Heart right ventricle (tissue), 16 donors: ENCODE data around the gene OST4. TPM values are rescaled to one million over a fixed set of nuclear protein-coding genes. Genes with fewer than 3 reads are reported as not detected.

Experiments used
- ATAC-seq, 8 donors: fragments of 200-7000 bp; cut with Tn5 transposase; one replicate each; pipeline ENCODE4 v1.9.1; 2020; ENCODE audit warnings: mild to moderate bottlenecking in 8 of 8, moderate library complexity in 8 of 8, moderate number of reproducible peaks in 1 of 8
- DNase-seq, 2 donors: peaks; one replicate each; pipeline ENCODE4 v3.0.0-alpha.2; 2020
- H3K27ac ChIP-seq, 10 donors: fragments of 200-600 bp; sonication (generic) in 2 of 10; one replicate each; pipeline versions ENCODE4 v1.5.0 to v1.8.0; 2020 to 2022; ENCODE audit warnings: mild to moderate bottlenecking in 3 of 10
- H3K27me3 ChIP-seq, 7 donors: fragments of 200-600 bp; one replicate each; pipeline ENCODE4 v1.8.0; 2021 to 2022; ENCODE audit warnings: mild to moderate bottlenecking in 2 of 7
- H3K36me3 ChIP-seq, 9 donors: fragments of 200-600 bp; sonication (generic) in 1 of 9; one replicate each; pipeline versions ENCODE4 v1.5.0 to v1.8.0; 2020 to 2022; ENCODE audit warnings: mild to moderate bottlenecking in 2 of 9
- H3K4me1 ChIP-seq, 9 donors: fragments of 200-600 bp; sonication (generic) in 1 of 9; one replicate each; pipeline versions ENCODE4 v1.5.0 to v1.8.0; 2020 to 2022; ENCODE audit warnings: mild to moderate bottlenecking in 4 of 9
- H3K4me3 ChIP-seq, 10 donors: fragments of 200-600 bp; sonication (generic) in 2 of 10; one replicate each; pipeline versions ENCODE4 v1.5.0 to v1.8.0; 2020 to 2022; ENCODE audit warnings: mild to moderate bottlenecking in 7 of 10, moderate library complexity in 2 of 10
- H3K9me3 ChIP-seq, 11 donors: fragments of 200-600 bp in 10 of 11; sonication (generic) in 2 of 11; one replicate each; pipeline versions ENCODE4 v1.5.0 to v1.8.0; 2013 to 2022; ENCODE audit warnings: mild to moderate bottlenecking in 2 of 11, control low read depth in 1 of 11, moderate library complexity in 1 of 11
- CTCF ChIP-seq, 9 donors: fragments of 200-600 bp; sonication (generic) in 2 of 9; IDR thresholded peaks; one replicate each; pipeline versions ENCODE4 v1.5.0 to v1.8.0; 2021 to 2022; ENCODE audit warnings: antibody characterized with exemption in 9 of 9, mild to moderate bottlenecking in 5 of 9, moderate library complexity in 1 of 9
- WGBS, 2 donors: extraction: QIAGEN DNeasy Blood & Tissue Kit; methylation state at CpG; one replicate each; pipeline ENCODE4 v1.1.7; 2013; ENCODE audit warnings: inconsistent platforms in 1 of 2; 5-methylcytosine and 5-hydroxymethylcytosine counted together
- intact Hi-C, 10 donors: fragments of 100-400 bp; cut with DNase I; formaldehyde crosslinking; loops; one replicate each; pipeline versions ENCODE4 v1.11.1 to v1.14.2; 2022
- polyA plus RNA-seq, 2 donors: library from polyadenylated mRNA; stranded (reverse); fragments of 200-250 nt; gene quantifications; one replicate each; pipeline ENCODE4 v1.2.3, GENCODE V29; 2013
- total RNA-seq, 10 donors: library from RNA; stranded (reverse); fragmentation: NEBNext Ultra II Directional in 3 of 10; extraction: Animal tissue kit (Norgen Biotek cat#: 25700) in 3 of 10; gene quantifications; one replicate each; pipeline versions ENCODE4 v1.2.1 to v1.2.4, GENCODE V29; 2021 to 2023
- donor health status: Arrhythmogenic right ventricular cardiomyopathy.
- donor health status: ischemic (EF 13 %, LVEDD 7.1; RV severe dilation, severe dysfunction).
- donor health status: healthy with polysubstance abuse.
- donor health status: DM: no; HTN: yes; CAD: no.
- donor health status: DM: no; HTN: no; CAD: no.
- donor health status: ischemic (EF 25% LVEDD 6.9; RV normal size, moderate dysfunction).
- donor health status: ischemic (EF 25% LVEDD 5.7; RV mildly dilated, moderate dysfunction).
- donor health status: healthy.
- donor health status: DM: yes; HTN: yes; CAD: no.
- donor health status: Ischemic cardiomyopathy.
- donor health status: ischemic (EF 35%, LVEDD 5.7; RV mildly dilated, moderate dysfunction).
- donor health status: nonischemic (EF 11% LVEDD 7.7; RV severe dilation, severe dysfunction).
- donor health status: DM: yes; HTN: yes; CAD: no.
- donor health status: PGD.
- donor health status: ischemic (EF 29% LVEDD 5.4; RV normal size, mild dysfunction).
- donor health status: nonischemic (EF 23%, LVEDD 6.1; RV moderate dilation, normal function).

OST4 gene
- total and polyA plus RNA-seq, 12 donors, result 336 to 457 (median 388) TPM

GRCh38 chr2:27085673-27086089 lies 14.2 kb upstream of the OST4 start:
- Histone ChIP-seq H3K9me3 (no peaks in the 10 kb centered on the region), H3K36me3 (peaks cover 0 to 13% (median 0%) of the 10 kb centered on the region in 9 donors), H3K27me3 (no peaks in the 10 kb centered on the region), H3K27ac (peak overlapping the region; percentile 83 to 98 (median 93)), H3K4me1 (peaks cover 7 to 56% (median 38%) of the 10 kb centered on the region in 9 donors), H3K4me3 (peak overlapping the region; percentile 56 to 80 (median 74))
- ATAC-seq (peak; percentile 54 to 73 (median 62)), DNase-seq (peak; percentile 77 to 83)
- TF ChIP-seq CTCF (IDR thresholded peaks at IDR 0.05), result peak in 7 of 9 donors; percentile 28 to 77 (median 57)
- intact Hi-C loops, result loop anchor here in 9 of 10 donors (1.0 to 10.0 kb wide), 10 partner anchors 33 to 123 kb away; partner anchors contain the start of genes TMEM214 (in 5 of the 9), AGBL5 (in 4 of the 9) and PREB (in 1 of the 9)
- 1 to 2% methylated on average over 38 of the region's 38 CpGs for WGBS, 2 donors

DNA sequence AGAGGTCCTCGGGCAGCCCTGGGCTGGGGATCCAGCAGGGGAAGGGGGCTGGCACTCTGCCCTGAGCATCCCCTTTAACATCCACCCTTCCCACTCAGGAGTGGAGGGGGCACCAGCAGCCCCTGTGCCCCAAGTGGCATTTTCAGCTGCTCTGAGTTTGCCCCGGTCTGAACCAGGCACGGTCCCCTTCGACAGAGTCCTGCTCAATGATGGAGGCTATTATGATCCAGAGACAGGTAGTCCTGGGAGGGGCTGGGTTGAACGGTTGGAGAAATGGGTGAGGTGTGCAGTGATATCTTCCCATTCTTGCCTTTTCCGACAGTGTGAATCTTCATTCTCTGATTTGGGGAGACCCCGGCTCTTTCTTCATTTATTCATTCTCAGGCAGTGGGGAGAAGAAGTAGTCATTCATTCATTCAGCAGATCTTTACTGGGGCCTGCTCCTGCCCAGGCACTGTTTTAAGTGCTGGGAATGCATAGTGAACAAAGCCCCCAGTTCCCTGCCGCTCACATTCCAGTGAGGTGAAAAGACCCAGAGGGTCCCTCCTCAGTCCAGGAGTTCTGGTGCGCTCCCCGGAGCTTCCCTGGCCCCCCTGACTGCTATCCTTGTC lies 13.7 kb upstream of the OST4 start:
- ATAC-seq, result no peak
- 50 to 55% methylated on average over 10 of the region's 10 CpGs for WGBS, 2 donors
- Histone ChIP-seq H3K27ac (peak overlapping the region in 9 of 10 donors; percentile 86 to 98 (median 93)), H3K4me3 (peak overlapping the region in 9 of 10 donors; percentile 56 to 80 (median 74)), H3K27me3 (no peaks in the 10 kb centered on the region), H3K9me3 (no peaks in the 10 kb centered on the region), H3K36me3 (peaks cover 0 to 13% (median 0%) of the 10 kb centered on the region in 9 donors), H3K4me1 (peaks cover 10 to 61% (median 43%) of the 10 kb centered on the region in 9 donors)
- TF ChIP-seq CTCF (IDR thresholded peaks at IDR 0.05), result peak in 1 of 9 donors; percentile 39
- no peak for DNase-seq
- intact Hi-C loops, result loop anchor here in 8 of 10 donors (5.0 to 10.0 kb wide), 6 partner anchors 33 to 123 kb away; partner anchors contain the start of genes TMEM214 (in 4 of the 8) and AGBL5 (in 2 of the 8)

DNA sequence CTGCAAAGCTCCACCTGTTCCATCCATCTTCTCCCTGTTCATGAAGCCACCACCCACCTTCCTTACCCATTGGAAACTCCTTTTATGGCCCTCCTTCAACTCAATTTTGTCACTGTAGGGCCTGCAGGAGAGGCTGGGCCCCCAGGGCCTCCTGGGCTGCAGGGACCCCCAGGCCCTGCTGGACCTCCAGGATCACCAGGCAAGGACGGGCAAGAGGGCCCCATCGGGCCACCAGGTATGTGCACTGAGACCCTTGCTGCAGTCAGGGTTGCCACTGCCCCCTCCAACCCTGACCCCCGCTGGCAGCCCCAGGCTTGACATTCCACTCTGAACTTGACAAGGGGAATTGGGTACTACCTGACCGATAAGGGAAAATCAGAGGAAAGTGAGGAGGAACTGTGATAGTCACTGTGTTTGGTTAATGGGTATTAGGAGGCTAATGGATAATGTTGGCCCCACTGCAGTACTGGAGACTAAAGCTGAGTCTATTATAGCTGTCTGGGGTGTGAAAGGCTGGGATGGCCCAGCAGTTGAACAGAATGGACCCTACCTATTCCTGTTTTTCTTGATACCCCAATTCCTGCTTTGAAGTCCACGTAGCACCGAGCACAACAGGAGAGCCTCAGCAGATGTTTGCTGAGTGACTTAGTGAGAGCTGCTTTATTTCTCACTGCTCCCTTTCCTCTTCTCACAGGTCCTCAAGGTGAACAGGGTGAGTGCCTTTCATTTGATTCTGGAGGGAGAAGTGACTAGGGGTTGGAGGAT lies 13.0 kb upstream of the OST4 start:
- H3K4me1 ChIP-seq, result peaks cover 10 to 63% (median 50%) of the 10 kb centered on the region in 9 donors
- intact Hi-C loops, result loop anchor here in 9 of 10 donors (5.0 to 10.0 kb wide), 6 partner anchors 32 to 122 kb away; partner anchors contain the start of genes TMEM214 (in 6 of the 9) and AGBL5 (in 2 of the 9)
- H3K36me3 ChIP-seq, result peaks cover 0 to 13% (median 0%) of the 10 kb centered on the region in 9 donors
- DNase-seq (no peak), ATAC-seq (no peak)
- no peak for TF ChIP-seq CTCF (IDR thresholded peaks at IDR 0.05)
- H3K27me3 ChIP-seq, result no peaks in the 10 kb centered on the region
- H3K27ac ChIP-seq, result peak overlapping the region in 3 of 10 donors; percentile 86 to 94 (median 89)
- no peaks in the 10 kb centered on the region for H3K9me3 ChIP-seq
- 80 to 89% methylated on average over 6 of the region's 6 CpGs for WGBS, 2 donors
- no peak overlapping the region for H3K4me3 ChIP-seq
